Measurements from ENCODE around the gene USF3. TPM values are rescaled to one million over a fixed set of nuclear protein-coding genes. Genes with fewer than 3 reads are reported as not detected.

USF3 gene
- total RNA-seq, 4 donors from 2014 or later, result 19.7 to 37.7 (median 27.2) TPM

- DNase-seq (ENCODE audit: low spot score) (no peak), ATAC-seq (ENCODE audit: low FRiP score) (no peak)
- no peak for TF ChIP-seq CTCF (IDR thresholded peaks at IDR 0.05)
Observed at GRCh38 chr3:113685124-113685523, 11.3 kb downstream of the USF3 start.

GRCh38 chr3:113684271-113684819 lies 12.1 kb downstream of the USF3 start:
- ATAC-seq (ENCODE audit: low FRiP score), result no peak
- no peak for DNase-seq (ENCODE audit: low spot score)
- no peak for TF ChIP-seq CTCF (IDR thresholded peaks at IDR 0.05)

- DNase-seq (ENCODE audit: low spot score), result no peak
- no peak for ATAC-seq (ENCODE audit: low FRiP score)
- no peak for TF ChIP-seq CTCF (IDR thresholded peaks at IDR 0.05)
Observed at GRCh38 chr3:113678773-113679172, 17.7 kb downstream of the USF3 start.

GRCh38 chr3:113677737-113678136 lies 18.7 kb downstream of the USF3 start:
- no peak for TF ChIP-seq CTCF (IDR thresholded peaks at IDR 0.05)
- DNase-seq (ENCODE audit: low spot score), result no peak
- ATAC-seq (ENCODE audit: low FRiP score), result no peak

DNA sequence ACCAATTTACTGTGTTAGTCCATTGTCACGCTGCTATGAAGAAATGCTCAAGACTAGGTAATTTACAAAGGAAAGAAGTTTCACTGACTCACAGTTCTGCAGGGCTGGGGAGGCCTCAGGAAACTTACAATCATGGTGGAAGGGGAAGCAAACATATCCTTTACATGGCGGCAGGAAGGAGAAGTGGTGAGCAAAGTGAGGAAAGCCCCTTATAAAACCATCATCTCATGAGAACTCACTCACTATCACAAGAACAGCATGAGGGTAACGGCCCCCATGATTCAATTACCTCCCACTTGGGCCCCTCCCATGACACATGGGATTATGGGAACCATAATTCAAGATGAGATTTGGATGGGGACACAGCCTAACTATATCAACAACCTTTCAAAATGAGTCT lies 20.2 kb downstream of the USF3 start:
- DNase-seq (ENCODE audit: low spot score), result no peak
- no peak for TF ChIP-seq CTCF (IDR thresholded peaks at IDR 0.05)
- no peak for ATAC-seq (ENCODE audit: low FRiP score)

GRCh38 chr3:113673593-113673992 lies 22.8 kb downstream of the USF3 start:
- no peak for TF ChIP-seq CTCF (IDR thresholded peaks at IDR 0.05)
- no peak for DNase-seq (ENCODE audit: low spot score)
- no peak for ATAC-seq (ENCODE audit: low FRiP score)

GRCh38 chr3:113668015-113668414 lies 28.4 kb downstream of the USF3 start:
- ATAC-seq (ENCODE audit: low FRiP score), result no peak
- TF ChIP-seq CTCF (IDR thresholded peaks at IDR 0.05), result no peak
- DNase-seq (ENCODE audit: low spot score), result no peak
